Measurements from ENCODE around the gene AMDHD1. TPM values are rescaled to one million over a fixed set of nuclear protein-coding genes. Genes with fewer than 3 reads are reported as not detected.

AMDHD1 gene
- total RNA-seq, 2 experiments from 2014 or later = 1.3 to 2.0 TPM

DNA sequence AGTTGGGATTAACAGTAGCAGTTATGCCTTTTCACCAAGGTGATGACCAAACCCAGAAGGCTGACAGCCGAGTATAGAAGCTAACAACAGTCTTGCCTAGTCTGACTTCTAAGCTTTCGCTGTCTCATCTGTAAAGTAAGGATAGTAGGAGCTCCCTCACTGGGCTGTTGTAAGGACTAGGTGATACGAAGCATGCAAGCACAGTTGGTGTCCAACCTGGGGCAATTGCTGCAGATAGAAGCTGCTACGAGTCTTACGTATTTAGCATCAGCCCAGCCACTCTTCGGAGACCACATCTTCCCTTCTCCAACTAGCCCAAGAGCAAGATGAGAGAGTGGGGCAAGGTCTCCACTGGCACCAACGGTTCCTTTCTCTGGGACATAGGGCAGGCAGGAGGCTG is 47.0 kb downstream of the AMDHD1 start:
- no peak for DNase-seq
- Mint-ChIP-seq H3K9me3 (no peaks in the 10 kb centered on the region), H3K27ac (no peak overlapping the region), H3K36me3 (no peaks in the 10 kb centered on the region), H3K4me3 (no peak overlapping the region), H3K4me1 (peaks cover 2% of the 10 kb centered on the region), H3K27me3 (no peaks in the 10 kb centered on the region)
- POLR2A ChIA-PET = interaction anchor here (0.5 kb wide), 1 partner anchor 25 kb away, joined by 3 read pairs; no protein-coding TSS in a partner anchor
- no peak for ATAC-seq (ENCODE audit: low read depth)

- DNase-seq (no peak), ATAC-seq (ENCODE audit: low read depth) (no peak)
- Mint-ChIP-seq H3K36me3 (peaks cover 2% of the 10 kb centered on the region), H3K9me3 (no peaks in the 10 kb centered on the region), H3K4me1 (peaks cover 6% of the 10 kb centered on the region), H3K27ac (no peak overlapping the region), H3K27me3 (no peaks in the 10 kb centered on the region), H3K4me3 (no peak overlapping the region)
- POLR2A ChIA-PET = no interaction called here
Observed at GRCh38 chr12:95993907-95994306, 50.8 kb downstream of the AMDHD1 start.

- Mint-ChIP-seq H3K9me3 (no peaks in the 10 kb centered on the region), H3K4me3 (no peak overlapping the region), H3K36me3 (peaks cover 2% of the 10 kb centered on the region), H3K4me1 (peaks cover 7% of the 10 kb centered on the region), H3K27me3 (no peaks in the 10 kb centered on the region), H3K27ac (no peak overlapping the region)
- ATAC-seq (ENCODE audit: low read depth) (no peak), DNase-seq (no peak)
- POLR2A ChIA-PET = no interaction called here
Observed at GRCh38 chr12:95994476-95994875, 51.3 kb downstream of the AMDHD1 start.

DNA sequence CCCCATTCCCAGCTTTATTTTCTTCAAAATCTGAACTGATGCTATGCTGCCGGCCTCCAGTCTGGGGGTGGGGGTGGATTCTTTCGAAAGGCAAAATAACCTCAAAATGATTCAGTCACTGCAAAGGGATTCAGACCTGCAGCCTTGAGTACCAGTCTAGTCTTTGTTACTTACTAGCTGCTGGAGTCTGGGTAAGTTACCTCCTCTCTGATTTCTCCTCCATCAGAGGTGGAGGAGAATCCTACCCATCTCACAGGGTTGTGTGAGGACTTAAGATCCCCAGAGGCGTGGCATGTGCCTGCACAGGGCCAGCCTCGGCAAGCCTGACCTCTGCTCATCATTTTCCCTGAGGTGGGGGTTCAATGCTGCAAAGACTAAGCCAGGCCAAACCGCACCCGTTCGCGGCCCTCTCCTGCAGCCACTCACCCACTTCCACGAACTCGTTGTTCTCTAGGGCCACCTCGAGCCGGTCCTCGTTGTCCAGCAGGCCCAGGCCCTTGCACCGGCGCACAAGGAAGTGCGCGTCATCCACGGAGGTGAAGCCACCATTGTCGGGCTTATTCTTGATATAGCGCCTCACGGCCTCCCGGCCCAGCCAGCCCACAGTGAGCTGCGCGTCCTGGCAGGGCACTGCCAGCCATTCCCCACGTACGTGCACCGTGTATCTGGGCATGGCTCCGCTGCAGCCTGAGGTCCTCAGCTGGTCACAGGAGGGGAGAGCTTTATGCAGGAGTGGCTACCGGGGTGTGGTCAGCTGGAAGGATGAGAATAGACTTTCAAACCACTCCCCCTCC is 52.3 kb downstream of the AMDHD1 start:
- DNase-seq = no peak
- peaks cover 7% of the 10 kb centered on the region for H3K4me1 Mint-ChIP-seq
- POLR2A ChIA-PET = no interaction called here
- no peak for ATAC-seq (ENCODE audit: low read depth)
- no peaks in the 10 kb centered on the region for H3K9me3 Mint-ChIP-seq
- H3K27ac Mint-ChIP-seq = no peak overlapping the region
- H3K4me3 Mint-ChIP-seq = no peak overlapping the region
- no peaks in the 10 kb centered on the region for H3K27me3 Mint-ChIP-seq
- H3K36me3 Mint-ChIP-seq = peaks cover 2% of the 10 kb centered on the region

GRCh38 chr12:95996034-95996658 is 53.0 kb downstream of the AMDHD1 start, which contains the start of gene HAL:
Gene HAL (minus strand): TSS chr12:95996344. CDS start chr12:95995910, 434 bp downstream.
- no peak for DNase-seq
- H3K27ac Mint-ChIP-seq = no peak within 1 kb of the TSS
- peaks cover 7% of the 10 kb centered on the region for H3K4me1 Mint-ChIP-seq
- no peaks in the 10 kb centered on the region for H3K9me3 Mint-ChIP-seq
- peaks cover 3% of the 10 kb centered on the region for H3K36me3 Mint-ChIP-seq
- no peak for ATAC-seq (ENCODE audit: low read depth)
- H3K4me3 Mint-ChIP-seq = no peak within 1 kb of the TSS
- POLR2A ChIA-PET = no interaction called here
- H3K27me3 Mint-ChIP-seq = no peaks in the 10 kb centered on the region

- H3K27ac Mint-ChIP-seq = peak overlapping the region; percentile 15
- POLR2A ChIA-PET = no interaction called here
- H3K9me3 Mint-ChIP-seq = no peaks in the 10 kb centered on the region
- H3K4me1 Mint-ChIP-seq = peaks cover 7% of the 10 kb centered on the region
- DNase-seq (no peak), ATAC-seq (ENCODE audit: low read depth) (no peak)
- no peak overlapping the region for H3K4me3 Mint-ChIP-seq
- peaks cover 3% of the 10 kb centered on the region for H3K36me3 Mint-ChIP-seq
- no peaks in the 10 kb centered on the region for H3K27me3 Mint-ChIP-seq
Observed at GRCh38 chr12:95997276-95997675, 54.1 kb downstream of the AMDHD1 start.

DNA sequence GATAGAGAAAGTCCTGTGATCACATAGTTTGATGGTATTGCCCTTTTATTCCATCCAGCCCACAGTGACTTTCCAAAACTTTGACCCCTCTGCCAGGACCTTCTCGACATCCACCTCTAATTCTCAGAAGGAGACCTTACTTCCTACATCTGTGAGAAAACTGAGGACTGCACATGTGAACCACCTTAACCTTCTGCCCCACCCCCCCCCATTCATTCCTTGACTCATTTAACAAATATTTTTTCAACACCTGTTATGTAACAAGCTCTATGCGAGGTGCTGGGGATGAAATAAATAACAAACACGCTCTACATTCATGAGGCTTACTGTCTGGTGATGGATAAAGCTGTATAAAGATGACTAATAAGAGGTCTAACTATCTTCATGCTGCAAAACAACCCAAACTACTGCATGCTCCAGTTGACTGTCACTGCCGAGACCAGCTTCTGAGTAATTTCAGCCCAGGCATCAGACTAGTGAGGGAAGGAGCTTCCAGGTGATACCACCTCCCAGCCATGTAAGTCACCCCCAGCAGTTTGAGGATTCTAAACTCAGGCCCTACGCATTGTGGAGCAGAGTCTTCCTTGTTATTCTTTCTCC is 54.9 kb downstream of the AMDHD1 start:
- Mint-ChIP-seq H3K9me3 (no peaks in the 10 kb centered on the region), H3K27me3 (no peaks in the 10 kb centered on the region), H3K4me3 (no peak overlapping the region), H3K27ac (no peak overlapping the region), H3K4me1 (peaks cover 7% of the 10 kb centered on the region), H3K36me3 (peaks cover 5% of the 10 kb centered on the region)
- POLR2A ChIA-PET = no interaction called here
- no peak for DNase-seq
- no peak for ATAC-seq (ENCODE audit: low read depth)

GRCh38 chr12:95998611-95999286 is 55.6 kb downstream of the AMDHD1 start:
- DNase-seq (no peak), ATAC-seq (ENCODE audit: low read depth) (peak; percentile 98)
- Mint-ChIP-seq H3K4me3 (no peak overlapping the region), H3K27ac (no peak overlapping the region), H3K9me3 (no peaks in the 10 kb centered on the region), H3K27me3 (no peaks in the 10 kb centered on the region), H3K4me1 (peaks cover 7% of the 10 kb centered on the region), H3K36me3 (peaks cover 5% of the 10 kb centered on the region)
- POLR2A ChIA-PET = no interaction called here

DNA sequence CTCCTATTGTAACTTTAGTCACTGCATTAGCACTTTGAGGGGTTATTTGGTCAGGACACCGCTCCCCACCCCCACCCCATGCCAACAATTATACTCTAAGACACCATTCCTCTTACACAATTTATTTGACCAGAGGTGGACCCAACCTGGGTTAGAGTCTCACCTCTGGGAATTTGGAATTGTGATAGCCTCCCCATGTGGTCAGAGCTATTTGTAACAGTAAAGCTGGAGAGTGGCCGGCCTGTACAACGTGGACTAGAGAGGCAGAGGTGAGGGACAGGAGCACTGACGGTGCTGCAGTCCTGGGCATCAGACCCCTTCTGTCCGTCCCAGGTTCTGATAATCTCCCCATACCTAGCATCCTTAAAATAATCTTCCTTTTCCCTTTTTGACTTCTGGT is 56.4 kb downstream of the AMDHD1 start:
- Mint-ChIP-seq H3K9me3 (no peaks in the 10 kb centered on the region), H3K4me1 (peaks cover 7% of the 10 kb centered on the region), H3K27me3 (no peaks in the 10 kb centered on the region), H3K27ac (no peak overlapping the region), H3K36me3 (peaks cover 5% of the 10 kb centered on the region), H3K4me3 (no peak overlapping the region)
- POLR2A ChIA-PET = no interaction called here
- no peak for ATAC-seq (ENCODE audit: low read depth)
- no peak for DNase-seq

DNA sequence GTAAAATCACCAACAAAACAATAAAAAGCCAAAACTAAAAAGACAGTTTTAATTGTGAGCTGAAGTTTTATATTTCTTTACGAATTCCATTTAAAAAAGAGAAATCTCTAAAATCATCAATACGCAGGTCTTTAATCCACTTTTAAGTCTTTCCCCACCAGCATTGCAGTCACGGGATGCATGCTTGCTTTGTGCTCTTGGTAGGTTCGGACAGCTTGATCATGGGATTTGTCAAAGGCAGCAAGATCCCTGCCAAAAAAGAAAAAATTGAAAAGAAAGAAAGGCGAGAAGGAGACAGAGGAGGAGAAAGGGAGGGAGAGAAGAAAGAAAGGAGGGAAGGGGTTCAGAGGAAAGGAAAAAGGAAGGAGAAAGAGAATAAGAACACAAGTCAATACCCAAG is 57.7 kb downstream of the AMDHD1 start:
- Mint-ChIP-seq H3K9me3 (no peaks in the 10 kb centered on the region), H3K36me3 (peaks cover 7% of the 10 kb centered on the region), H3K4me1 (peaks cover 7% of the 10 kb centered on the region), H3K27me3 (no peaks in the 10 kb centered on the region), H3K4me3 (no peak overlapping the region), H3K27ac (no peak overlapping the region)
- POLR2A ChIA-PET = no interaction called here
- ATAC-seq (ENCODE audit: low read depth) (no peak), DNase-seq (no peak)

DNA sequence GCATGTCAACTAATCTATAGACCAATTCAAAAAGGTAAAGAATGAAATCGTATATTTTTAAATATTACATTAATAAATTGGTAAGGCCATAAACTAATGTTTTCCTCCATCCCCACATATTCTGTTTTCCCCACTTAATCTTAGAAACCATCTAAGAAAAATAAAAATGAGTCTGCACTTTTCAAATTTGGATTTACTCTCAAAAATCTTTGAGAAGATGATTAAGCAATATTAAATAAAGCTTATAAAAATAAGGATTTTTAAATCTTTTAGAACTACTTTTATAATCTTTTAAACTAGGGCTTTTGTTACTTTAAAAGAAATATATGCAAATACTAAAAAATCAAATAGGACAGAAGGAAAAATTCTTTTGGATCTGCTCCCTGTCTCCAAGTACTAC is 63.6 kb downstream of the AMDHD1 start:
- ATAC-seq (ENCODE audit: low read depth) (no peak), DNase-seq (no peak)
- peaks cover 9% of the 10 kb centered on the region for H3K36me3 Mint-ChIP-seq
- H3K4me3 Mint-ChIP-seq = no peak overlapping the region
- POLR2A ChIA-PET = no interaction called here
- H3K27me3 Mint-ChIP-seq = no peaks in the 10 kb centered on the region
- no peaks in the 10 kb centered on the region for H3K9me3 Mint-ChIP-seq
- H3K4me1 Mint-ChIP-seq = no peaks in the 10 kb centered on the region
- H3K27ac Mint-ChIP-seq = no peak overlapping the region

GRCh38 chr12:96007729-96008128 is 64.6 kb downstream of the AMDHD1 start:
- no peak overlapping the region for H3K4me3 Mint-ChIP-seq
- POLR2A ChIA-PET = no interaction called here
- H3K9me3 Mint-ChIP-seq = no peaks in the 10 kb centered on the region
- ATAC-seq (ENCODE audit: low read depth) = no peak
- no peak for DNase-seq
- no peaks in the 10 kb centered on the region for H3K4me1 Mint-ChIP-seq
- H3K27ac Mint-ChIP-seq = no peak overlapping the region
- no peaks in the 10 kb centered on the region for H3K27me3 Mint-ChIP-seq
- peaks cover 10% of the 10 kb centered on the region for H3K36me3 Mint-ChIP-seq

DNA sequence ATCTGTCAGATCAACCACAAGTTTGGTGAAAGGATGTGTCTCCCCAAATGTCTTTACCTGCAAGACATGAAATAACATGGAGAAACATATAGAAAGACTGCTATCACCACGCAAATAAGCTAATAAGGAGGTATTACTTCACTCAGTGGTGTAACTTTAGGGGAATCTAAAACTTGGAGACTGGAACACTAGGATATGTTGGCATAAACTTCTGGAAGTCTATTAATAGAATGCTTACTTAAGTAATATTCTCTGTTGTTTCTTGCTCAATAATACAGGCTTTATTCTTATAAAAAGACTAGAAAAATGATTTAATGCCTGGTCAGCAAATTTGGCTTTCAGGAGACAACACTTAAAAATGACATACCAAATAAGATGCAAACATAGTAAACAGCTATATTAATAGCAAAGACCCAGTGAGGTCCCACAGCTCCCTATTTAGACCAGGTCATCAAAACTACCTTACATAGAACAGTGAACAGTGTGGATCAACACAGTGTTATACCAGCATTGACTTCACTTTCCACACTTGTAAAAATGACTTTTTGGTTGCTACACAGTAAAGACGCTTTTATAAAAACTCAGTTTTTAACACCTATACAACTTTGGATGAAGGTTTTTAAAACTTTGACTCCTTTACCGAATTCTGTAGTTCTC is 71.9 kb downstream of the AMDHD1 start:
- no peak for ATAC-seq (ENCODE audit: low read depth)
- no peak for DNase-seq
- Mint-ChIP-seq H3K9me3 (no peaks in the 10 kb centered on the region), H3K27ac (no peak overlapping the region), H3K4me3 (no peak overlapping the region), H3K4me1 (no peaks in the 10 kb centered on the region), H3K27me3 (no peaks in the 10 kb centered on the region), H3K36me3 (peaks cover 11% of the 10 kb centered on the region)
- POLR2A ChIA-PET = no interaction called here

All from activated naive CD8-positive, alpha-beta T cell treated with anti-CD3 and anti-CD28 coated beads, Interleukin-2, amount 10 ng/mL, durations not matched to agents 7 days and 5 days (primary cell).